ENCODE results near the gene TRPM5. TPM values are rescaled to one million over a fixed set of nuclear protein-coding genes. Genes with fewer than 3 reads are reported as not detected.

TRPM5 gene
- total RNA-seq, 2 donors from 2014 or later: 1.3 to 1.9 TPM

DNA sequence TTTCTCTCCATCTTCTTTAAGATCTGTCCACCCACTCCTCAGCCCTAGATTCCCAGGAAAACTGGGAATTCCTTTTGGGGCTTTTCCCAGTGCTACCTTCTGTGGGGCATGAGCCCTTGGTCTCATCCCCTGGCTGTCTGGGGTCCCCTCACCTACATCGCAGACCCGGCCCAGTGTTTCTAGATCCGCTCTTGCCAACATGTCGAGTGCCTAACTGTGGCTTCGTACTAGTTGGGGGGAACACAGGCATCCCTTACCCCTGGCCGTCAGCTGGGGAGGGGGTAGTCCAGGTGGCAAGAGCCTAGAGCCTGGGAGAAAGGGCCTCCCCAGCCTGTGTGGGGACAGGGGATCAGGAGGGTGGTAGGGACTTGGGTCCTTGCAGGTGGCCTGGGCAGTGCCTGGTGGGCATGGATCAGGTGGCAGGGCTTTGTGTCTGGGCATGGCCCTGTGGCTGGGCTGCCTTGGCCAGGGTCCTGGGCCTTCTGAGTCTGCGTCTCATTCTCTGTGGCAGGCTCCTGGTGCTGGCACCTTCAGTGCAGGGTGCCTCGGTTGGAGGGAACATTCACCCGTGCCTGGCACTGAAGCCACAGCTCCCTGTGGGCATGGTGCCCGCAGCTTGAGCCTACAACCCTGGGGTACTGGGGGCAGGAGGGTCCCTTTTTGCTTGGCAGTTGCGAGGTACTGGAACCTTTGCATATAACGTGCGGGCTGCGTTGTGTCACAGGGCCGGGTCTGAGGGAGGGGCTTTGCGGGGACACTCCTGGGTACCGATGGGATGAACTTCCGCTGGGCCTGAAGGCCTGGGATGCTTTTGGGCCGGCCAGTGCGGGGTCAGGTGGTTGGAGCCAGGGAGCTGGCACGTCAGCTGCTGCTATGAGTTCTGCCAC, 4.6 kb upstream of the TRPM5 start:
- no peak overlapping the region for H3K27ac ChIP-seq
- DNase-seq: no peak
- H3K27me3 ChIP-seq: no peaks in the 10 kb centered on the region
- H3K4me1 ChIP-seq: peaks cover 19% of the 10 kb centered on the region
- H3K9me3 ChIP-seq: no peaks in the 10 kb centered on the region
- TF ChIP-seq, protein P1, sequence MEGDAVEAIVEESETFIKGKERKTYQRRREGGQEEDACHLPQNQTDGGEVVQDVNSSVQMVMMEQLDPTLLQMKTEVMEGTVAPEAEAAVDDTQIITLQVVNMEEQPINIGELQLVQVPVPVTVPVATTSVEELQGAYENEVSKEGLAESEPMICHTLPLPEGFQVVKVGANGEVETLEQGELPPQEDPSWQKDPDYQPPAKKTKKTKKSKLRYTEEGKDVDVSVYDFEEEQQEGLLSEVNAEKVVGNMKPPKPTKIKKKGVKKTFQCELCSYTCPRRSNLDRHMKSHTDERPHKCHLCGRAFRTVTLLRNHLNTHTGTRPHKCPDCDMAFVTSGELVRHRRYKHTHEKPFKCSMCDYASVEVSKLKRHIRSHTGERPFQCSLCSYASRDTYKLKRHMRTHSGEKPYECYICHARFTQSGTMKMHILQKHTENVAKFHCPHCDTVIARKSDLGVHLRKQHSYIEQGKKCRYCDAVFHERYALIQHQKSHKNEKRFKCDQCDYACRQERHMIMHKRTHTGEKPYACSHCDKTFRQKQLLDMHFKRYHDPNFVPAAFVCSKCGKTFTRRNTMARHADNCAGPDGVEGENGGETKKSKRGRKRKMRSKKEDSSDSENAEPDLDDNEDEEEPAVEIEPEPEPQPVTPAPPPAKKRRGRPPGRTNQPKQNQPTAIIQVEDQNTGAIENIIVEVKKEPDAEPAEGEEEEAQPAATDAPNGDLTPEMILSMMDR (IDR thresholded peaks at IDR 0.05): no peak
- no peaks in the 10 kb centered on the region for H3K36me3 ChIP-seq
- no peak overlapping the region for H3K9ac ChIP-seq (ENCODE audit: low read depth in 2 of 2, low read length in 2 of 2)
- no peak overlapping the region for H3K4me3 ChIP-seq
- intact Hi-C loops (cut with DNase I): no loop called here

DNA sequence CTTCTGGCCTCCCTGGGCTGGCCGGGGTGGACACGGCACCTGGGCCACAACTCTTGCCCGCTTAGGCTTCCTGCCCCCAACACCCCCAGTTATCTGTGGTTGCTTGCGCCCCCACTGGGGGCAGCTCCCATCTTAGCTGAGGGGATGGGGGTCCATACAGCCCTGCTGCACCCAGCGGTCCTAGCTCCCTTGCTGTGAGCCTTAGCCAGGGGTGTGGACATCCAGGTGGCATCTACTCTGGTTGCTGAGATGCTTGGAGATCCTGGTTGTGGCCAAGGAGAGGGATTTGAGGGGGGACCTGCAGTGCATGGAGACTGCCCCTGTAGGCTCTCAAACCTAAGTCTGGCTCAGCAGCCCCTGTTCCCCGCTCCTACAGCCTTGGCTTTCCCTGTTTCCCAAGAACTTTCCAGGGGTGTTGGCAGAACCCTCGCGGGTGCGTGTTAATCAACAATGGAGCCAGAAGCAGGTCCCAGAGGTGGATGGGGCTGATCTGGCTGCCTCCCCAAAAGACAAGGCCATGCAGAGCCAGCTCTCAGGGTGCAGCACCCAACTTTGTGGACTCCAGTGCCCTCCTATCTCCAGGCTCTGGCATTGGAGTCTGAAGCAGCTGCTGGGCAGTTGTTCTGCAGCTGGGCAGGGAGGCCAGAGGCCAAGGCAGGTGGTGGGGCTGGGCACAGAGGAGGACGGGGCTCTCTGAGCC, 3.8 kb upstream of the TRPM5 start:
- no peak overlapping the region for H3K27ac ChIP-seq
- H3K36me3 ChIP-seq: no peaks in the 10 kb centered on the region
- no peak overlapping the region for H3K4me3 ChIP-seq
- intact Hi-C loops (cut with DNase I): no loop called here
- peaks cover 22% of the 10 kb centered on the region for H3K4me1 ChIP-seq
- no peaks in the 10 kb centered on the region for H3K9me3 ChIP-seq
- TF ChIP-seq, protein P1 (IDR thresholded peaks at IDR 0.05): no peak
- H3K27me3 ChIP-seq: no peaks in the 10 kb centered on the region
- no peak overlapping the region for H3K9ac ChIP-seq (ENCODE audit: low read depth in 2 of 2, low read length in 2 of 2)
- DNase-seq: no peak

DNA sequence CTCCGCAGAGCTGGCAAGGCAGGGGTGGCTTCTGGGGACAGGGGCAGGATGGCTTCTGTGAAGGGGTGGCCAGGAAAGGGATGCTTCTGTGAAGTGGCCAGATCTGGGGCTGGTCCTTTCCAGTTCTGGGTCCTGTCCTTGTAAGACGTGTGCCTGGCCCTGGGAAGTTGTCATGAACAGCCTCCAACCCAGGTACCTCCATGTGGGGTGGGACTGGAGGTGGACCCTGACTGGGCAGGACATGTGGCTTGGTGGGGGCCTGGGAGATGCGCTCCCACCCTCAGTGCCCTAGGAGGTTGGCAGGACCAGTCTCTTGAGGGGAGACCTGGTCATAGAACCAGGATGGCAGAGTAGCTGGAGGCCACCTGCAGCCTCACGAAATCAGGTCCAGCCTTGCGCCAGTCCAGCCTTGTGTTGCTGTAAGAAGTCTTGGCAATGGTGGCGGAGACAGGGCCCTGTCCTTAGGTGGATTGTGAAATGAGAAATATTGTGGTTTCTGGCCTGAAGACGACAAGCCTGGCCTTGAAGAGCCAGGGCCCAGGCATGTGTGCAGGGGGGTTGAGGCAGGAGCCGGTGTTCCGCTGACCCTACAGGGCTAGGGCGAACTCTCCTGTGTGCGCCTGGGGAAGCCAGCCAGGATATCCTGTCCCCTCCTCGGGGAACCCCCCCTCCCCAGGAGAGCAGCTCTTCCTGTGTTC, 3.1 kb upstream of the TRPM5 start:
- H3K27ac ChIP-seq: no peak overlapping the region
- no peaks in the 10 kb centered on the region for H3K27me3 ChIP-seq
- peaks cover 29% of the 10 kb centered on the region for H3K4me1 ChIP-seq

DNA sequence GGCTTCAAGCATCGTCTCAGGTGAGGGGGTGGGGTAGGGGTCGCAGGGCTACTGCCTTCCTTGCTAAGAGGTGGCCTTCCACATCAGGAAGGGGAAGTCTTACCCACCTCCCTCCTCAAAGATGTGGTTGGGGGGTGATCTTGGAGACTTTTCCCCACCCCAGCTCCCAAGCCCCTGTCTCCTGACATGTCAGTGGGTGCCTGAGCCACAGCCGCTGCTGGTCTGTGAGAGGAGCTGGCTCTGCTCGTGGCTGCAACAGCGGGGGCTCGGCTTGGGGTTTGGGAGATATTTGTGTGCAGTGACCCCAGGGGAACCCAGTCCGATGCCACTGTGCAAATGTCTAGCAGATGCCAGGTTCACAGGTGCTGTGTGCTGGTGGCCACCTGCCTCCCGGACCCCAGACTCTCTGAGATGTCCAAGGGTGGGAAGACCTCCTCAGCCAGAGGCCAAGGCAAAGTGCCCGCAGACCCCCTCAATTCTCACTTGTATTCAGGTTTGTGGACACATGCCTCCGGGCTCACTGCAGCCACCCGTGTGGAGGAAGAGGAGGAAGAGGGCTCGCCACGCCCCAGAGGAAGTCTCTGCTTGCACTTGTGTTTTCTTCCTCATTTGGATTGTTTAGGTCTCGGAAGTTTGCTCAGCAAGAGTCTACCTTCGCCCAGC, 2.4 kb upstream of the TRPM5 start:
- Histone ChIP-seq H3K4me3 (peak overlapping the region; percentile 49), H3K36me3 (no peaks in the 10 kb centered on the region), H3K4me1 (peaks cover 30% of the 10 kb centered on the region), H3K27ac (peak overlapping the region; percentile 43), H3K27me3 (no peaks in the 10 kb centered on the region), H3K9me3 (no peaks in the 10 kb centered on the region), H3K9ac (ENCODE audit: low read depth in 2 of 2, low read length in 2 of 2) (peak overlapping the region; percentile 48 to 79)
- TF ChIP-seq, protein P1 (IDR thresholded peaks at IDR 0.05): no peak
- intact Hi-C loops (cut with DNase I): no loop called here
- peak; percentile 76 for DNase-seq

More for the DNA sequence above, 3.1 kb upstream of the TRPM5 start:
- TF ChIP-seq, protein P1 (IDR thresholded peaks at IDR 0.05): no peak
- no peak for DNase-seq
- Histone ChIP-seq H3K9me3 (no peaks in the 10 kb centered on the region), H3K36me3 (no peaks in the 10 kb centered on the region), H3K9ac (ENCODE audit: low read depth in 2 of 2, low read length in 2 of 2) (peak overlapping the region; percentile 3 to 79), H3K4me3 (no peak overlapping the region)
- intact Hi-C loops (cut with DNase I): no loop called here

Data from colonic mucosa (tissue), 4 donors.